ENCODE measurements around the gene MAPKAPK2.
"Not testable (repeated sequence)": the region's sequence is repeated elsewhere in the genome, so short reads cannot be mapped to it uniquely, and the experiment has no call there.

Gene MAPKAPK2

DNA sequence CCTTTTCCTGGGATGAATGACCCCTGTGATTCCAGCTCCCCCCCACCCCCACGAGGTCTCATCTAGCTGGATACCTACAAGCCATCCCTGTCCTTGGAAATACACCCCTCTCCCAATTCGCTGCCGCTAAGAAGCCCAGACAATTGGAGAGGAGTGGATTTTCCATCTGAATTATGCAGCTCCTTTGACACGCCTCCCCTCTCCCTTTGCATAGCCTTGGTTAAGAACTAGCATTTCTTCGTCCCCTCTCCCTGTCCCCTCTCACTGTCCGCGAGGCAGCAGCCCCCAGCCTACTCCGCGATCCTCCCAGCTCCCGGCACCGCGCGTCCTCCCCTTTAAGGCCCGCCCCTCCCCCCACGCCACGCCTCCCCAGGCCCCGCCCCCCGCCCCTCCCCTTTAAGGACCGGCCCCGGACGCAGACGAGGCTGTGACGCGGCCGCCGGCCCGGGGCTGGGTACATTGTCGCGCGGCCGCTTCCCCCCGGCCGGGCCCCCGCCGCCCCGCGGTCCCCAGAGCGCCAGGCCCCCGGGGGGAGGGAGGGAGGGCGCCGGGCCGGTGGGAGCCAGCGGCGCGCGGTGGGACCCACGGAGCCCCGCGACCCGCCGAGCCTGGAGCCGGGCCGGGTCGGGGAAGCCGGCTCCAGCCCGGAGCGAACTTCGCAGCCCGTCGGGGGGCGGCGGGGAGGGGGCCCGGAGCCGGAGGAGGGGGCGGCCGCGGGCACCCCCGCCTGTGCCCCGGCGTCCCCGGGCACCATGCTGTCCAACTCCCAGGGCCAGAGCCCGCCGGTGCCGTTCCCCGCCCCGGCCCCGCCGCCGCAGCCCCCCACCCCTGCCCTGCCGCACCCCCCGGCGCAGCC, at the start of gene MAPKAPK2:
Gene MAPKAPK2 (plus strand): TSS at position 428 of the 856 bp plus-strand sequence. CDS start 325 bp downstream, at position 753.
- DNase-seq = peak; percentile 28

DNA sequence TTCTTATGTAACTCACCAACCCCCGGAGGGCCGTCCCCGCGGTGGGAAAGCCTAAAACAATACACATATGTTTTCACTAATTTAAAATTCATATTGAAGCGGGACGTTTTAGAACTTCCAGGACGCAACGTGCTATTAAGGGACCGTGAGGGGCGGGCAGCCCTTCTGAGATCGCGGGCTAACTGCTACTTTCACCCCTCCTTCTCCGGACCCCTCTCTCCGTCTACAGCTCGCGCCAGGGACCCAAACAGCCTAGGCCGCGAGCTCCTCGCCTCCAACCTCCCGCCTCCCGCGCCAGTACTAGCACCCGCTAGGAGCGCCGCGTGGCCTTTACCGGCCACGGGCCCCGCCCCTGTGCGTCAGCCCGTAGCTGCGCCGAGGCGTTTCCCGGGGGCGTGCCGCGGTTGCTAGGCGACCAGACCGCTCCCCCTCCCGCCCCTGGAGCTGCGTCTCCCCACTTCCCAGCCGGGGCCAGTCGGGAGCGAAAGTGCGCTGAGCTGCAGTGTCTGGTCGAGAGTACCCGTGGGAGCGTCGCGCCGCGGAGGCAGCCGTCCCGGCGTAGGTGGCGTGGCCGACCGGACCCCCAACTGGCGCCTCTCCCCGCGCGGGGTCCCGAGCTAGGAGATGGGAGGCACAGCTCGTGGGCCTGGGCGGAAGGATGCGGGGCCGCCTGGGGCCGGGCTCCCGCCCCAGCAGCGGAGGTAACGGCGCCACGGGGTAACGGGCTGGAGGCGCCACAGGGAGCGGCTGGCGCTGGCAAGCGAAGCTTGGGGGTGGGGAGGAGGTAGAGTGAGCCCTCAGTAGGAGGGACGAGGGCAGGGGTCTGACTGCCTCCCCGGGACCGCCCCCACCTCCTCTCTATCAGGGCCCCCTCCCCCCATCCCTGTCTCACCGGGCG, 49.4 kb upstream of the MAPKAPK2 start, which contains the start of gene DYRK3:
Gene DYRK3 (plus strand): TSS at position 457 of the 898 bp plus-strand sequence. CDS start 168 bp downstream, at position 625.
- peak; percentile 93 for DNase-seq

- peak; percentile 56 for DNase-seq
These were observed 48.7 kb upstream of the MAPKAPK2 start for GRCh38 chr1:206635978-206636345.

DNA sequence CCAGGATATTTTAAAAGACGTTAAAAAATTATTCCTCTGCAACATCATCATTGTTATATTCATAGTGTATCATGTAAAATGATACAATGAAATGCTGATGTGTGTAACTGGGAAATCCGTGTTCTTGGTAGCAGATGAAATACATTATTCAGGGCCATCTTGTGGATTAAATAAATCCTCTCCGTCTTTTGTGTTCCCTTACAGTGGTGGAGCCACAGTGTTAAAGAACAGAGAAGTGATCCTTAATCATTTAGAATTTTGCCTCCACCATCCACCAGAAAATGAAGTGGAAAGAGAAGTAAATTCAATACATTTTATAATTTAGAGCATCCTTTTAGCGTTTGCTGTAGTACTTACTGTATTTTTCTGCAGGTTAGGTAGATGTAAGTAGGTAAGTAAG, 48.0 kb upstream of the MAPKAPK2 start:
- DNase-seq = peak; percentile 6

GRCh38 chr1:206637605-206638004, 47.1 kb upstream of the MAPKAPK2 start:
- no peak for DNase-seq

GRCh38 chr1:206642074-206642473, 42.6 kb upstream of the MAPKAPK2 start:
- DNase-seq = not testable (repeated sequence)

DNA sequence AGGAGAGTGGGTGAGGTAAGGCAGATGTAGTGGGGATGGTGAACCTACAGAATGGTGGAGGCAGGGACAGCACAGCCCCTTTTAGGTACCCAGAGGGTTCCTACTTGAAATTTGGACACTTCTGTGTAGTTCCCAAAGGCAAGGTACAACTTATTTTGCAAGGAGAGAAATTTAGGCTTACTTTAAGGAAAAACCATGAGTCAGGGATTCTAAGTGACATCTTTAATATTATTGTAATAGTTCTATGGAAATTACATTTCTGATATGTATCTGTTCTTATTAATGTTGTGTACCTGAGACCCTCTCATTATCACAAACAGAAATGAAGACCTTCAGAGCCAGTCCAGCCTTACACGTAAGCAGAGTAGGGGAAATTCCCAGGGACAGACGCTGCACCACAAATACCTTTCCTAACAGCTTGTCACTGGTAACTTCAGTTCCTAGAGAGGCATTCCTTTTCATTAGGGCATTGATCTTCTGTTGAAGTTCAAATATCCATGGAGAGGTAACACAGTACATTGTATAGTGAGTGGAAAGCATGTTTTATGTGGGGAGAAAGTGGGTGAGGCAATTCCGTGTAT, 41.5 kb upstream of the MAPKAPK2 start:
- DNase-seq = no peak

- no peak for DNase-seq
These were observed 38.2 kb upstream of the MAPKAPK2 start for GRCh38 chr1:206646504-206646903.

- no peak for DNase-seq
These were observed 37.5 kb upstream of the MAPKAPK2 start for GRCh38 chr1:206647224-206647623.

- DNase-seq = no peak
These were observed 35.3 kb upstream of the MAPKAPK2 start for GRCh38 chr1:206649261-206649921.

GRCh38 chr1:206651014-206651413, 33.7 kb upstream of the MAPKAPK2 start:
- no peak for DNase-seq

DNA sequence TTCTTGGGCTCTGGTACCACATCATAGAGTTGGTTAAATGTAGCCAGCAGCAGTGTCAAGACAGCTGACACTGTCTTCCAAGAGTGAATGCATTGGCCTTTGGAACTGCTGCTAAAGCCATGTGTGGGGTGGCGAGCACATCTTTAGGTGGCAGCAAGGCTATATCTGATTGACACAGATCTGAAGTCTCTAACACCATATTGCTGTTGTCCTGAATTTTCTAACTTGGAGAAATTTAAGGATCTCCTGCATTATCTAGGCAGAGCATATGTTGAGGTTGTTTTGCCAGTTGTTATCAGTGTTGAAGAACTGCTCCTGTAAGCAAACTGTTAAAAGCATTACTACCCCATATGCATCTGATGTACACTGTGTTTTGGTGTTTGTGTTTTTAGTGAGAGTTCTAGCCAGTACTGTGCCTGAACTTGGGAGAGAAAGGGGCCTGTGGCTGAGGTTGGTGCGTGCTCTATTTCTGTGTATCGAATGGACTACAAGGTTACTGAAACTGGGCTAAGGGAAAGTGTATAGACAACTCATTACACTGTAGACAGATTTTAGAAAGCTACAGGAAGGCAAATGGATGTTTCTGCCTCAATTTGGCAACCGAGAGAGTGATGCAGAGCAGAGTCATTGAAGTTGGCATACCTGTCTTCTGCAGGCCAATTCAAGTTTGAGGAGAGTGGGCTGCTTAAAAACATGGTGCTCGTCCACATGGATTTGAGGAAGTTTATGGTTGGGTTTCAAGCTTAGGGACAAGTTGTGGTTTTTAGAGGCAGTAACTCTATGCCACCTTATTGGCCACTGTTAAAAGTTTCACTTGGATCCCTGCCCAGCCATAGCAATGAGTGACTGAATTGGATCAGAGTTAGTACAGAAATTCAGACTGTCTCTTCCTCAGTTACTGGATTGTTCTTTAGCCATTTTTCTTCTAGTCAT, 32.5 kb upstream of the MAPKAPK2 start:
- no peak for DNase-seq

DNA sequence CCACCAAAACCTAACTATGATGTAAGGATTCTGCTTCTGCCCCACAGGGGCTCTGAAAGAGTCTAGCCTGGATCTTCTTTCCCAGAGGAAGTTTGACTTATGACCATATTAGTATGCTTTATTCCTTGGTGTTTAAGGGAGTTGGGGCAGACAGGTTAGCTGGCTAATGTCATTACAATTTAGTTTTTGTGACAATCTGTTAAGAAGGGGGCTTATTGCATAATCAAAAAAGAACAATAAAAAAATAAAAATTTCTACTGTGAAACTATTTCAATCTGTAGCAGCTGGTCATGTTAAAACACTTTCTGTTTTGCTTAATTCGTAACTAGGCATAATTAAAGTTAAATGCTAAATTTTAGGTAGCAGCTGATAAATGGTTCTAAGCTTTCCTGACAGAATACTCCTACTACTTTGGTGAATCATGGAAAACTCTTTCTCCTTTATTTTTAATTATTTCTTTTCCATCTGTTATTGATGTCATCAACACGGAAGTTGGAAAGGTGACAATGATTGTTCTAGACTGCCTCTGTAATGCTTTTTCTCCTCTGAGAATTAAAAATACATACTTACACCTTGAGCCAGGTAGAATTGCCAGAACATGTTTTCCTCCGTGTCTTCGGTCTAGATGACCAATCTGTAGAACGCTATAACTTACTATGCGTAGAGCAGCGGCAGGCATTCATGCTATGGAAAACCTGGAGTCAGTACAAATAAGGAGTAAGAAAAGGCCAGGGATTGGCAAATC, 30.8 kb upstream of the MAPKAPK2 start:
- no peak for DNase-seq

GRCh38 chr1:206654828-206655227, 29.9 kb upstream of the MAPKAPK2 start:
- no peak for DNase-seq

GRCh38 chr1:206655471-206655882, 29.2 kb upstream of the MAPKAPK2 start:
- no peak for DNase-seq

DNA sequence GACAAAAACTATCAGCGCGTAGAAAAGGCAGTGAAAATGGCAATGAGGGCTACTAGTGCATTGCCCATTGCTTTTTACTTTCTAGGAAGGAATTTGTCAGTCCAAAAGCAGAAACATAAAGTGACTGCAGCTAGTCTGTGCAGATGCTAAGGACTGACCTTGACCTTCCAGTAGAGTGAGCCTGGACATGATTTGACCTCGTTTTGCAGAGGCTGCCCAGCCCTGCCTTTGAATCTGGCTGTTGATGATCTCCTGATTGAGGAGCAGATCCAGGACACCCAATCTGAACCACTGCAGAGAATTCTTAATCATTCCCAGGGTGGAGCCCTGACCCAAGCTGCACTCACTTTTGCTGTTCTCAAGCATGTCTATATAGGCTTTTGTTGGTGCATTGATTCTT, 27.8 kb upstream of the MAPKAPK2 start:
- DNase-seq = no peak

DNA sequence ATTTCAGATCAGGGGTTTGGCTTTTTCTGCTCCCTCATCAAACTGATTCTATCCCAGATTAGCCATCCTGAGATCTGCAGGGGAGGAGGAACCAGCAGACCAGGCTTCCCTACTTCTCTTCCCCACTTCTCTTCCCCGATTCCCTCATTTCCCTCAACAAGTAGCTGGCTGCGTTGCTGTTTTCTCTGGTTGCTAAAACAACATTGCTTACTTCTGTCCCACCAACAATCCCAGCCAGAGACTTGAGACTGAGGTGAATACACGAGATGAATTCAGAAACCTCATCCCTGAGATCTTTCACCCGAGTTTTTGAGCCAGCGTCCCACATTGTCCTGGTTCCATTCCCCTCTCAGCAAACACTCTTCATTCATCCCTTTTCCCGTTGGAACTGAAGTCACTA, 27.0 kb upstream of the MAPKAPK2 start:
- no peak for DNase-seq

DNA sequence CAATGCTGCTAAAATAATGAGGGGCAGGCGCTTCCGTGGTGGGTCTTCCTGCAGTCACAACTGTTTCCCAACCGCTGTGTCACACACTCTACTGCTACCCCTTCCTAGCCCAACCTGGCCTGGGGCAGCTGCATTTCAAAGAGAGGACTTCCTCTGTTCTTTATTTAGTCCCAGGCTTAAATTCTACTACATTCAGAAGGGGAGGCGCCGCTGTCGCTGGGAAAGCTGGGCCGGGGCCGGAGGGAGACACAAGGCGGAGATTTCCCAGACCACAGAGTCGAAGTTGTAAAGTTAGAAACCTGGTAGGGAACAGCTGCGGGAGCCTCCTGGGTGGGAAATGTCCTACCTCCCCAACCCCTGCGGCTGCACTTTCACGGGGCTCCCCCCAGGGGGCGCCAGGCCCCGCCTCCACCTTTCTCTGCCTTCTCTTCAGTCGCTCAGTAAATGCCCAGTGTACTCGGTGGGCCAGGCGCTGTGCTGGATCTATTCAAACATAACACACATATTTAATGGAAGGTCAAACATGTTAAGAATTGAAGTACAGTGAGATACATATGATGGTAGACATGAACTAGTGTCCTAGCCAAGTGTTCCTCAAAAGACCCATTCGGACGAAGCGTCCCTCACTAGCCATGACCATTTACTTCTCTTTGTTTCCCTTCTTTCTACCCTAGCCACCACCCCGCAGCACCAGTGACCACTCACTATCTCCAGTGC, 26.3 kb upstream of the MAPKAPK2 start:
- no peak for DNase-seq

DNA sequence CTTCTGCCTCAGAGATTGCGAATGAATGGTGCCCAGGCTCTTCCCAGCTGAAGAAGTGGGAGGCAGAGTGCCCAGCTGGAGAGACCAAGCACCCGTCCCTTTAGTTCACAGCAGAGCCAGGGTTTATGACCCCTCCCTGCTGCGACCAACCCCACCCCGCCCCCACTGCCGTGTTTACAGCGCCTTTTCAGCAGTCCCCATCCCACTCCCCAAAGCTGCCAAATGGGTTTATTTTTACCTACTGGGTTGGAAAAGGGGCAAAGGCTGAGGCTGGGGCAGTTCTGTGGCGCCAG, 25.8 kb upstream of the MAPKAPK2 start:
- DNase-seq = no peak

DNA sequence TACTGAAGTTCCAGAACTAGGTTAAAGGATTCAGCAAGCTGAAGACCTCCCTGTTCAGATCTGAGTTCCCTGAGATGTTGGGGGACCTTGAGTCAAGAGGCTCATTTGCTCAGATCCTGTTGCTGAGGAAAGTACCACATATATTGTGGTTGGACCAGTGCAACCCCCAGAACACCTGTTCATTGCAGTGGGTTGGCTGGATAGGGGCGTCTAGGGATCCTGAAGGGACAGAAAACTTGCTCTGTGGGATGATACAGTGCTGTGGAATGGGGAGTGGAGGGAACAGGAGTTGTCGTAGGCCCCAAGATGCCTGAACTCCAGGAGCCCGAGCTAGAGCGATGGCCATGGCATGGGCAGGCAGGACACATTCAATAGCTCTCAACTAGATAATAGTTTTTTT, 24.6 kb upstream of the MAPKAPK2 start:
- no peak for DNase-seq
